Tibial nerve (tissue), 4 donors: ENCODE measurements around the gene ASMTL.
"Not testable (repeated sequence)": the region's sequence is repeated elsewhere in the genome, so short reads cannot be mapped to it uniquely, and the experiment has no call there.

ENCODE experiments used
- CTCF ChIP-seq, 5 experiments: fragments of 200-600 bp in 3 of 5; fragments of 450-650 bp in 2 of 5; sonication (generic) in 3 of 5; IDR thresholded peaks; one replicate each; pipeline ENCODE4 v1.5.1; 2016 to 2019; ENCODE audit warnings: antibody characterized with exemption in 5 of 5, mild to moderate bottlenecking in 3 of 5, moderate library complexity in 2 of 5
- EP300 ChIP-seq, 2 donors: sonication (generic); formaldehyde crosslinking; IDR thresholded peaks; one replicate each; pipeline ENCODE4 v1.6.1; 2017; ENCODE audit warnings: antibody characterized with exemption in 2 of 2, mild to moderate bottlenecking in 1 of 2
- POLR2A ChIP-seq, 2 donors: fragments of 450-650 bp; IDR thresholded peaks; one replicate each; pipeline ENCODE4 v1.6.1; 2017; ENCODE audit warnings: antibody characterized with exemption in 2 of 2, mild to moderate bottlenecking in 2 of 2, moderate library complexity in 2 of 2

DNA sequence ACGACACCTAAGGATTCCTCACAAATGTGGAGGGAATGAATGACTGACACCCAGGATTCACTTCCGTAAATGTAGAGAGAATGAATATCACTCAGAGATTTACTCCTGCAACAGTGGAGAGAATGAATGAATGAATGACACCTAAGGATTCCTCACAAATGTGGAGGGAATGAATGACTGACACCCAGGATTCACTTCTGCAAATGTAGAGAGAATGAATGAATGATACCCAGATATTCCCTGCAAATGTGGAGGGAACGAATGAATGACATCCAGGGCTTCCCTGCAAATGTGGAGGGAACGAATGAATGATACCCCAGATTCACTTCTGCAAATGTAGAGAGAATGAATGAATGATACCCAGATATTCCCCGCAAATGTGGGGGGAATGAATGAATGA is 36.6 kb upstream of the ASMTL start:
- not testable (repeated sequence) for TF ChIP-seq EP300, POLR2A, CTCF (IDR thresholded peaks at IDR 0.05)
